HG03432 (cell line): ENCODE measurements around the gene GALR1.

Experiments used
- ATAC-seq: cut with Tn5 transposase; IDR thresholded peaks from one replicate; pipeline ENCODE4 v1.9.1; 2021; ENCODE audit warnings: mild to moderate bottlenecking, moderate library complexity; ENCODE audit not compliant: unreplicated experiment

Gene GALR1

GRCh38 chr18:77320971-77321559 is 71.4 kb downstream of the GALR1 start:
- no peak for ATAC-seq

- no peak for ATAC-seq
These were observed 72.5 kb downstream of the GALR1 start for GRCh38 chr18:77321823-77322805.

- no peak for ATAC-seq
These were observed 74.1 kb downstream of the GALR1 start for GRCh38 chr18:77323640-77324299.
